HG02852 (cell line): ENCODE results near the gene MRPS5.
A peak's percentile ranks its signal among the peaks of the same experiment; 100 is the strongest.
"Not testable (repeated sequence)": the region's sequence is repeated elsewhere in the genome, so short reads cannot be mapped to it uniquely, and the experiment has no call there.

ENCODE experiments used
- ATAC-seq: cut with Tn5 transposase; IDR thresholded peaks from one replicate; pipeline ENCODE4 v1.9.1; 2021; ENCODE audit warnings: mild to moderate bottlenecking, moderate library complexity; ENCODE audit not compliant: unreplicated experiment

The MRPS5 gene

DNA sequence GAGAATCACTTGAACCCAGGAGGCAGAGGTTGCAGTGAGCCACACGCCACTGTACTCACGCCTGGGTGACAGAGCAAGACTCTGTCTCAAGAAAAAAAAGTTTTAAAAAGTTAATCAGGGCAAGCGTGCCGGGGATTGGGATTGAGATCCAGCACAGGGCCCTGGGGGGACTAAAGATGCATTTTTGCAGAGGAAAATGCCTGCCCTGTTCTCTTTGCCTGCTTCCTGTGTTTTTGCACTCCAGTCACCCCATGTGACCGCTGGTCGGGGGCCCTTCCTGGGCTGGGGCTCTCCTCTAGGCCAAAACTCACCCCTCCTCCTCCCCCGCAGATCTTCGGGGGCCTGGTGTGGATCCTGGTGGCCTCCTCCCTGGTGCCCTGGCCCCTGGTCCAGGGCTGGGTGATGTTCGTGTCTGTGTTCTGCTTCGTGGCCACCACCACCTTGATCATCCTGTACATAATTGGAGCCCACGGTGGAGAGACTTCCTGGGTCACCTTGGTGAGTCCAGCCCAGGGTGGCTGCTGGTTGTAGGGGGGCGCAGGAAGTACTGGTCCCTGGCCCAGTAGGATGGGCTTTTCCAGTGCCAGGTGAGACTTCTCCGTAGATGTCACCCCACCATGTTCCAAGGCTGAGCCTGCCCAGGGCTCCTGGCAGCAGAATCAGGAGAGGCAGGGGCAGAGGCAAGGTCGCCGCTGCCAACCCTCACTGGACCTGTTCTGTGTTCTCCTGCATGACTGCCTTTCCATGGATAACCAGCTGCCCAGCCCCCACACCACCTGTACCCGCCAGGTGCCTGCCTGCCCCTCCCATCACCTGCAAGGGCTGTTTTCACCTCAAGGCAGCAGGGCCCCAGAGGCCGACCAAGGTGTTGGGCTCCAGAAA, 73.7 kb downstream of the MRPS5 start:
- ATAC-seq, result no peak

DNA sequence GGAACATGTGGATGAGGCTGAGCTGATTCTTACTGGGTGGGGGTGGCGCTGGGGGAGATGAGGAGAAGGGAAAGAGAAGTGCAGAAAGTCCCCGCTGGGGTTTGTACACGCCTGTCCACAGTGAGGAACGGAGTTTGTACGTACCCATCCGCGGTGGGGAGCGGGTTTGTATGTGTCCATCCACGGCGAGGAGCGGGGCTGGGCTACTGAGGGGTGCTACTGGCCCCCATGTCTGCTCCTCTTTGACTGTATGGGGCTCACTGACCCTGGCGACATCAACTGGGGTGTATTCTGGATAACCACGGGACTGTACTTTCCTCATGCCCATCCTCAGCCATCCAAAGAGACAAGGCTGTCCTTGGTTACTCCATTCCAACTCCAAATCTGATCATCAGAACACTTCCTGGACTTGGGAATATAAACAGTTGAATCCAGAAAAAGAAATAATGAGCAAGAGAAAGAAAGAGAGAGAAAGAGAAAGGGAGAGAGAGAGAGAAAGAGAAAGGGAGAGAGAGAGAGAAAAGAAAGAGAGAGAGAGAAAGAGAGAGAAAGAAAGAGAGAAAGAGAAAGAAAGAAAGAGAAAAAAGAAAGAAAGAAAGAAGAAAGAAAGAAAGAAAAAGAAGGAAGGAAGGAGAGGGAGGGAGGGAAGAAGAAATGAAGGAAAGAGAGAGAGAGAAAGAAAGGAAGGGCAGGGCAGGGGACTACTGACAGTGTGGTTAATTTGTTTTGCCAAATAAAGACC, 75.1 kb downstream of the MRPS5 start:
- no peak for ATAC-seq

DNA sequence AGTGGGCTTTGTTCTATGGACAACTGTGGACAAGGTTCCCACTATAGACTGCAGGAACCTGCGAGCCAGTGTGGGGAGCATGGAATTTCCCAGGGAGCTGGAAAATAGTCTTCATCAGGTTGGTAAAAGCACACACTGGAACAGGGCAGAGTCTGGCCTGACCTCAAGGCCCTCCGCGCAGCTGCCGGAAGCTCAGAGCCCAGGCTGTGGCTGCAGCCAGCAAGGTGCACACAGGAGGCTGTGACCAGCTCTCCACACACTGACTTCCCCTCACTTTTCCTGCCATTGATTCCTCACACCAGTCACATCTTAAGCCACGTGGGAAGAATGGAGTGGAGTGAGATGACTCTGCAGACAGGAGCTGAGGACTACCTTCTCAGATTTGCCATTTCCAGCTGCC, 77.0 kb downstream of the MRPS5 start:
- ATAC-seq, result no peak

DNA sequence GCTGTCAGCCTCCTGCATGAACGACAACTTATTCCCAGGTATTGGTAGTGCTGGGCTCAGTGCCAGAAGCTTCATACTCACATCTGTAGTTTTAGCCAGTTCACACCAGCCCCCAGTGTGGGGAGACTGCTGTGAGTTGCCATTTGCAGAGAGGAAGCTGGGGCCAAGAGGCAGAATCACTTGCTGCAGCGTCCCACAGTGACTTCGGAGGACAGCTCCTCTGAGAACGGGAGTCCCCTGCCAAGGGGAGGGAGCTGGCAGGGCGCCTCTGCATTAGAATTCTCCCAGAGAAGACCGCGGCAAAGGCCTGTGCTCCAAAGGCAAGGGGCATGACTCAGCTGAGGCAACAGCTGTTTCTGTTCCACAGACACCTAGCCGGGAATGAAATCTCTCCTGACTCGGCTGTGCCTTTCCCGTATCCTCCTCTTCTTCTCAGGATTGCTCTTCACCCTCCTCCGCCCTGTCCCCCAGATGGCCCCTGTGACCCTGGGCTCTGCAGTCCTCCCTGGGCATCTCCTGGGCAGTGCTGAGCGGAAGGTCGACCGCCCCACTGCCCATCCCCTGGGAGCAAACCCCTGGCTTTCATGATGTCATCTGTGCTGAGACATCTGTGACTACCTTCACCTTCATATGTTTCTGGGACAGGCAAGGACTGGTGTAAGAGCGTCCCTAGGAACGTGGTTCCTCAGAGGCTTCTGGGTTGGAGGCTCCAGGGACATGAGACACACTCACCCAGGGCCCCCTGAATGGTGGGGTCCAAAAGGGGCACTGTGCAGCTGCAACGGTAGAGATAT, 78.1 kb downstream of the MRPS5 start:
- ATAC-seq, result peak; percentile 53

DNA sequence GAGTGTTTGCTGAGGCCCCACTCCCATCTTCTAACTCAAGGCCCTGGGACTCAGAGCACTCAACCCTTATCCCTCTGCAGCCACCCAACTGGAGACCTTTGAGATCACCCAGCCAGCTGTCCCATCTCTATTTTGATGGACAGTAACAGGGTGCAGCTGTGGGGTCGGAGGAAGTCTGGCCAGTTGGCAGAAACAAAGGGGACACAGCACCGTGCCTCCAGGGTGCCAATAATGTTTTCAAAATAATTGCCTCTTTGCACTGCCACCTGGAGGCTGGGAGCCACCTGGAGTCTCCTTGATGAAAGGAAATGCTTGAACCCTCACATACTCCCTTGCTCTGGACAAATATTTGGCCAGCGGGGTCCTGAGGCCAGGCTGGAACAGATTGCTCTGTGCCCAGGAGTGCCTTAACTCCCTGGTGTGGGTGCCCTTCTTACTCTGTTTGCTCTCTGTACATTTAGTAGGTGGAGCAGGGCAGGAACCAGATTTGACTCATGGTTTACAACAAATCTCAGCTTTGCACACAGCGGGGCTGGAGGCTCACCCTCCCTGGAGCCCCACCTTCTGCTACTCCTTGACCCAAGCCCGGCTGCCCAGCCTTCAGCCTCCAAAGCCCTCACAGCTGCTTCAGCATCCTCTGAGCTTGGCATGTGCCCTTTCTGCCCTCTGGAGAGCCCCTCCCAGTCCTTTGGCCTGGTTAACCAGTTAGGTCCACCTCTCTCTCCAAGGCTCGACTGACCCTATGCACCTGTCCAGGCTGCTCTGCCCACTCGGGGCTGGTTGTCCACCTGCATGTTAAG, 78.9 kb downstream of the MRPS5 start:
- no peak for ATAC-seq

DNA sequence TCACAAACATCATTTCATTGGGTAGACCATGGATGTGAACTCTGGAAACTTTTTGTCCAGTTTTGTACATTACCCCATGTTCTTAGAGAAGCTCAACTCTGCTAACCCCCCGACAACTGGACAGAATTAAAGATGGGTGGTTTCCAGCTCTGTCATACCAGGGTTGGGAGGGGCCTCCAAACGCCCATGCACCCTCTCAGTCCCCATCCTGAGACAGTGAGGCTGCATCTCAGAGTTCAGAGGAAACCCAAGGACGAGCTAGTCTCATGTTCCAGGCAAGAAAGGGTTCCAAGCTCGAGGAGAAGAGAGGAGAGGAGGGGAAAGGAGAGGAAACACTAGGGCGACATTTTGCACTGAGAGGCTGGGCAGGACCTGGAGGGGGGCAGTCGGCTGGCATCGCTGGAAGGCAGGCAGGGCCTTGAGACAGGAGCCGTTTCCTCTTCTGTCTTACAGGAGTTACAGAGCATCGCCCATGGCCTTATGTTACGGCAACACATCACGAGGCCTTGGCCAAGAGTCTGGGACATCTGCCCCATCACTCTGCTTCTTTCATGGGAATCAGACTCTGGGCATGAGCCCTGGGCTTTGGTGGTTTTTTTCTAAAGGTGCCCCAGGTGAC, 79.7 kb downstream of the MRPS5 start:
- ATAC-seq, result peak; percentile 53

DNA sequence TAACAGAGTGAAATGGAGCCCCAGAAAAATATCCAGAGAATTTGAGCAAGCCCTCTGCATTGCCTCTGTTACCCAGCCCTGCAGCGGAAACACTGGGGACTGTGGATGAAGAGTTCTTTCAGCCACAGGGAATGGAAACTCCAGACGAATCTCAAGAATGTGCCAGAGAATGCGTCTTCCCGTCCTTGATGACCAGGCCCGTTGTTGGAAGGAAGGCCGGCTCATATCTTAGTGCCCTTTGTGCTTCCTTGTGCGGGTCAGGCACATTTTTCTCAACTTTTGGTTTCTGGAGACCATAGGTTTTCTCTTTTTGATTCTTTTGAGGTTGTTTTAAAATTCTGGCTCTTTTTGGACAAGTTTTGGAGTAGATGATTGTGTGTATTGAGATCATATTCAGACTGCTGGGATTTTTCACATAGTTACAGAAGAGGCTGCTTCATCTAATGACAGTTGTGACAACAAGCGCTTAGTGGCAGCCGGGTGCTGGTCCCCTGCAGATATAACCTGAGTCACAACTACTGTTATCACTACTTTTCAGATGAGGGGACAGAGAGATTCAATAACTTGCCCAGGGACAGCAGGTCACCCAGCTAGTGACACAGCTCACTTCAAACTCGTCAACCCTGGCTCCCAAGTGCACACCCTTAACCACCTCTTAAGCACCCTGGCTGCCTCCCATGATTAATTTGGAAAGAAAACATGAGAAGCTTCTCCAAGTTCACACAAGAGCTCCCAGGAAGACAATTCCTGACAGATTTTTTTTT, 80.4 kb downstream of the MRPS5 start:
- ATAC-seq, result peak; percentile 38

DNA sequence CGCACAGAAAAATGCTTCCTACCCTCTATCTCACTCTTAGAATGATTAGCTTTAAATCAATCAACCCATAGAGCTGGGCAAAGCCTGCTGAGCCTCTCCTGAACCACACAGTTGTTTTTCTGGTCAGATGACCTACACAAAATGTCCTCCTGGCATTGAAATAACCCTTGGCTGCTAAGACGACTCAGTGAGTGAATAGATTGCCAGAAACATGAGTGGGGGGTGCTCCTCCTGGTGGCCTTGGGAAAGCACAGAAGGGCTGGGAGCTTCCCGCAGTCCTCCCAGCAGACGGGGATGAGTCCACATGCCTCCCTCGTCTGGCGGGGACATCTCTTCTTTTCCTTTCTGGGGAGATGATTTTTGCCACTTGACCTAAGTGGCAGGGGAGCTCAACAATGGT, 81.2 kb downstream of the MRPS5 start:
- ATAC-seq, result no peak

DNA sequence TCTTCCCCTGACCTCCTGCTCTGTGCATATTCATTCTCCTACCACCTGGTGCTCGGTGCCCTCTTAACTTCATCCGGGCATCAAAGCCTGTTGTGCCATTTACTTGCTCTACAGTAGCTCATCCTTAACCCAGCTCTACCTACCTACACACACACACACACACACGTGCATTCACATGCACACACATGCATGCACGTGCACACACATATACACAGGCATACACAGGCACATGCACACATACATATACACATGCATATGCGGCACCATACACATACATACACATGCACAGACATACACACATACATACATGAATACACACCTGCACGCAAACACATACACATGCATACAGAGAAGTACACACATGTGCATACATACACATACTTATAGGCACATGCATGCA, 81.6 kb downstream of the MRPS5 start:
- no peak for ATAC-seq

DNA sequence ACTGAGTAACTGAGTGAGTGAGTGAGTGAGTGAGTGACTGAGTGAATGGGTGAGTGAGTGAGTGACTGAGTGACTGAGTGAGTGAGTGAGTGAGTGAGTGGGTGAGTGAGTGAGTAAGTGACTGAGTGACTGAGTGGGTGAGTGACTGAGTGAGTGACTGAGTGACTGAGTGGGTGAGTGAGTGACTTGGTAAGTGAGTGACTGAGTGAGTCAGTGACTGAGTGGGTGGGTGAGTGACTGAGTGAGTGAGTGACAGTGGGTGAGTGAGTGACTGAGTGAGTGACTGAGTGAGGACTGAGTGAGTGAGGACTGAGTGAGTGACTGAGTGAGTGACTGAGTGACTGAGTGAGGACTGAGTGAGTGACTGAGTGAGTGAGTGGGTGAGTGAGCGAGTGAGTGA, 82.2 kb downstream of the MRPS5 start:
- no peak for ATAC-seq

DNA sequence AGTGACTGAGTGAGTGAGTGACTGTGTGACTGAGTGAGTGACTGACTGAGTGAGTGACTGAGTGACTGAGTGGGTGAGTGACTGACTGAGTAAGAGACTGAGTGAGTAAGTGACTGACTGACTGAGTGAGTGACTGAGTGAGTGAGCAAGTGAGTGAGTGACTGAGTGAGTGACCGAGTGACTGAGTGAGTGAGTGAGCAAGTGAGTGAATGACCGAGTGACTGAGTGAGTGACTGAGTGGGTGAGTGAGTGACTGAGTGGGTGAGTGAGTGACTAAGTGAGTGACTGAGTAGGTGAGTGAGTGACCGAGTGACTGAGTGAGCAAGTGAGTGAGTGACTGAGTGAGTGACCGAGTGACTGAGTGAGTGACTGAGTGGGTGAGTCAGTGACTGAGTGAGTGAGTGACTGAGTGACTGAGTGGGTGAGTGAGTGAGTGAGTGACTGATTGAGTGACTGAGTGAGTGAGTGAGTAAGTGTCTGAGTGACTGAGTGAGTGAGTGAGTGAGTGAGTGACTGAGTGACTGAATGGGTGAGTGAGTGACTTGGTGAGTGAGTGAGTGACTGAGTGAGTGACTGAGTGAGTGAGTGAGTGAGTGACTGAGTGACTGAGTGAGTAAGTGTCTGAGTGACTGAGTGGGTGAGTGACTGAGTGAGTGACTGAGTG, 82.8 kb downstream of the MRPS5 start:
- ATAC-seq, result no peak

DNA sequence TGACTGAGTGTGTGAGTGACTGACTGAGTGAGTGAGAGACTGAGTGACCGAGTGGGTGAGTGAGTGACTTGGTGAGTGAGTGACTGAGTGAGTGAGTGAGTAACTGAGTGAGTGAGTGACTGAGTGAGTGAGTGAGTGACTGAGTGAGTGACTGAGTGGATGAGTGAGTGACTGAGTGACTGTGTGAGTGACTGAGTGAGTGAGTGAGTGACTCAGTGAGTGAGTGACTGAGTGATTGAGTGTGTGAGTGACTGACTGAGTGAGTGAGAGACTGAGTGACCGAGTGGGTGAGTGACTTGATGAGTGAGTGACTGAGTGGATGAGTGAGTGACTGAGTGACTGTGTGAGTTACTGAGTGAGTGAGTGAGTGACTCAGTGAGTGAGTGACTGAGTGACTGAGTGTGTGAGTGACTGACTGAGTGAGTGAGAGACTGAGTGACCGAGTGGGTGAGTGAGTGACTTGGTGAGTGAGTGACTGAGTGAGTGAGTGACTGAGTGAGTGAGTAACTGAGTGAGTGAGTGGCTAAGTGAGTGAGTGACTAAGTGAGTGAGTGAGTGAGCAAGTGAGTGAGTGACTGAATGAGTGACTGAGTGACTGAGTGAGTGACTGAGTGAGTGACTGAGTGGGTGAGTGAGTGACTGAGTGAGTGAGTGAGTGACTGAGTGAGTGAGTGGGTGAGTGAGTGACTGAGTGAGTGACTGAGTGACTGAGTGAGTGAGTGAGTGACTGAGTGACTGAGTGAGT, 83.6 kb downstream of the MRPS5 start:
- not testable (repeated sequence) for ATAC-seq

DNA sequence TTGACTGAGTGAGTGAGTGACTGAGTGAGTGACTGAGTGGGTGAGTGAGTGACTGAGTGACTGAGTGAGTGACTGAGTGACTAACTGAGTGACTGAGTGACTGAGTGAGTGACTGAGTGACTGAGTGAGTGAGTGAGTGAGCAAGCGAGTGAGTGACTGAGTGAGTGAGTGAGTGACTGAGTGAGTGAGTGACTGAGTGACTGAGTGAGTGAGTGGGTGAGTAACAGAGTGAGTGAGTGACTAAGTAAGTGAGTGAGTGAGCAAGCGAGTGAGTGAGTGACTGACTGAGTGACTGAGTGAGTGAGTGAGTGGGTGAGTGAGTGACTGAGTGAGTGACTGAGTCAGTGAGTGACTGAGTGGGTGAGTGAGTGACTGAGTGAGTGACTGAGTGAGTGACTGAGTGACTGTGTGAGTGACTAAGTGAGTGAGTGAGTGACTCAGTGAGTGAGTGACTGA, 84.2 kb downstream of the MRPS5 start:
- ATAC-seq, result no peak

DNA sequence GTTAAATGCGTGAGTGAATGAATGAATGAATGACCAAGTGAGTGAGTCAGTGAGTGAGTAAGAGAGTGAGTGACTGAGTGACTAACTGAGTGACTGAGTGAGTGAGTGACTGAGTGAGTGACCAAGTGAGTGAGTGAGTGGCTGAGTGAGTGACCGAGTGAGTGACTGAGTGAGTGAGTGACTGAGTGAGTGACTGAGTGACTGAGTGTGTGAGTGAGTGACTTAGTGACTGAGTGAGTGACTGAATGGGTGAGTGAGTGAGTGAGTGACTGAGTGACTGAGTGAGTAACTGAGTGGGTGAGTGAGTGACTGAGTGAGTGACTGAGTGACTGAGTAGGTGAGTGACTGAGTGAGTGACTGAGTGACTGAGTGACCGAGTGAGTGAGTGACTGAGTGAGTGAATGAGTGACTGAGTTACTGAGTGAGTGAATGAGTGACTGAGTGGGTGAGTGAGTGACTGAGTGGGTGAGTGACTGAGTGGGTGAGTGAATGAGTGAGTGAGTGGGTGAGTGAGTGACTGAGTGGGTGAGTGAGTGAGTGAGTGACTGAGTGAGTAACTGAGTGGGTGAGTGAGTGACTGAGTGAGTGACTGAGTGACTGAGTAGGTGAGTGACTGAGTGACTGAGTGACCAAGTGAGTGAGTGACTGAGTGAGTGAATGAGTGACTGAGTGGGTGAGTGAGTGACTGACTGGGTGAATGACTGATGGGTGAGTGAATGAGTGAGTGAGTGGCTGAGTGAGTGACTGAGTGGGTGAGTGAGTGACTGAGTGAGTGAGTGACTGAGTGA, 84.8 kb downstream of the MRPS5 start:
- no peak for ATAC-seq
